HCT116 (cell line): ENCODE data around the gene ZNF286A. TPM values are rescaled to one million over a fixed set of nuclear protein-coding genes. Genes with fewer than 3 reads are reported as not detected.

Experiments used
- ATAC-seq: fragments of 200-7000 bp; cut with Tn5 transposase; 2 replicates; pipeline ENCODE4 v1.9.1; 2020; ENCODE audit warnings: mild to moderate bottlenecking, moderate library complexity
- BruUV-seq: library from RNA; stranded (reverse); fragments of 400-500 nt; replicated peaks from 2 replicates; lab custom pipeline; 2021; lab: Mats Ljungman, UMichigan
- CTCF ChIA-PET: fragments of 300-600 bp; sonication (Branson Sonifier 250); formaldehyde crosslinking; loops from one replicate; lab custom pipeline; 2021; ENCODE audit warnings: antibody characterized with exemption; lab: Charles Lee
- POLR2A ChIA-PET: fragments of 300-600, 350-600 bp; sonication (Branson Sonifier 250); formaldehyde crosslinking; loops from one replicate; lab custom pipeline; 2021; ENCODE audit warnings: antibody characterized with exemption; lab: Charles Lee
- RAD21 ChIA-PET, 2 experiments: fragments of 300-600 bp; sonication (Branson Sonifier 250); formaldehyde crosslinking; loops; one replicate each; lab custom pipeline; 2023; ENCODE audit warnings: low total read pairs in 2 of 2; ENCODE audit not compliant: uncharacterized antibody in 2 of 2, unreplicated experiment in 2 of 2, low non-redundant PET in 1 of 2; lab: Charles Lee
- DNase-seq: peaks from one replicate; pipeline ENCODE4 v3.0.0-alpha.2; 2010; ENCODE audit warnings: low read depth, low spot score
- H2AFZ ChIP-seq: fragments of 200-600 bp; shearing (Covaris generic), sonication (generic); 2 replicates; pipeline ENCODE4 v1.6.1; 2017; ENCODE audit warnings: low read depth, mixed run types, mixed read lengths, antibody characterized with exemption, low read length; ENCODE audit not compliant: poor library complexity, severe bottlenecking
- H3K27ac ChIP-seq: 2 replicates; pipeline ENCODE4 v1.5.1; 2012; ENCODE audit warnings: low read depth, low read length
- H3K27me3 ChIP-seq: fragments of 200-600 bp; sonication (generic); 2 replicates; pipeline ENCODE4 v1.6.1; 2016; ENCODE audit warnings: mixed run types, low read length, mixed read lengths; ENCODE audit not compliant: insufficient read depth
- H3K36me3 ChIP-seq, 2 experiments: fragments of 200-500 bp in 1 of 2; fragments of 200-600 bp in 1 of 2; sonication (Bioruptor generic) in 1 of 2; sonication (generic) in 1 of 2; 2 replicates each; pipeline versions ENCODE4 v1.5.1 to v1.6.1; 2014 to 2016; ENCODE audit warnings: low read length in 2 of 2, inconsistent platforms in 1 of 2, mixed read lengths in 1 of 2, mixed run types in 1 of 2; ENCODE audit not compliant: insufficient read depth in 2 of 2, control insufficient read depth in 1 of 2
- H3K4me1 ChIP-seq, 2 experiments: fragments of 200-600 bp in 1 of 2; sonication (generic) in 1 of 2; 2 replicates each; pipeline versions ENCODE4 v1.5.1 to v1.6.1; 2012 to 2017; ENCODE audit warnings: low read length in 2 of 2, inconsistent platforms in 1 of 2, mild to moderate bottlenecking in 1 of 2, mixed read lengths in 1 of 2, mixed run types in 1 of 2, moderate library complexity in 1 of 2; ENCODE audit not compliant: insufficient read depth in 2 of 2, control insufficient read depth in 1 of 2
- H3K4me2 ChIP-seq: fragments of 200-600 bp; sonication (generic); 2 replicates; pipeline ENCODE4 v1.6.1; 2017; ENCODE audit warnings: mixed run types, low read length, mixed read lengths
- H3K4me3 ChIP-seq, 2 experiments: fragments of 200-600 bp in 1 of 2; sonication (generic) in 1 of 2; replicated peaks in 1 of 2; 2 replicates each; pipeline ENCODE4 v1.5.1; 2011 to 2016; ENCODE audit warnings: low read length in 2 of 2, control low read depth in 1 of 2, low read depth in 1 of 2, mild to moderate bottlenecking in 1 of 2, mixed read lengths in 1 of 2, mixed run types in 1 of 2
- H3K79me2 ChIP-seq: fragments of 200-600 bp; sonication (generic); 2 replicates; pipeline ENCODE4 v1.6.1; 2017; ENCODE audit warnings: mild to moderate bottlenecking, mixed run types, low read length, moderate library complexity, mixed read lengths; ENCODE audit not compliant: insufficient read depth
- H3K9ac ChIP-seq: fragments of 200-600 bp; sonication (generic); 2 replicates; pipeline ENCODE4 v1.6.1; 2016; ENCODE audit warnings: low read length, mixed read lengths
- H3K9me2 ChIP-seq: fragments of 200-600 bp; sonication (generic), shearing (Covaris generic); 2 replicates; pipeline ENCODE4 v1.6.1; 2017; ENCODE audit warnings: mixed run types, mild to moderate bottlenecking, moderate library complexity; ENCODE audit not compliant: insufficient read depth
- H3K9me3 ChIP-seq, 2 experiments: fragments of 200-500 bp in 1 of 2; fragments of 200-600 bp in 1 of 2; sonication (Bioruptor generic) in 1 of 2; sonication (generic) in 1 of 2; 2 replicates each; pipeline ENCODE4 v1.6.1; 2014 to 2017; ENCODE audit warnings: low read length in 2 of 2, mixed read lengths in 2 of 2, inconsistent platforms in 1 of 2, low read depth in 1 of 2, mild to moderate bottlenecking in 1 of 2, mixed run types in 1 of 2, moderate library complexity in 1 of 2; ENCODE audit not compliant: control insufficient read depth in 1 of 2, insufficient read depth in 1 of 2
- H4K20me1 ChIP-seq: fragments of 200-600 bp; sonication (generic), shearing (Covaris generic); 2 replicates; pipeline ENCODE4 v1.6.1; 2017; ENCODE audit warnings: mixed run types, mild to moderate bottlenecking, moderate library complexity; ENCODE audit not compliant: insufficient read depth
- CBX3 ChIP-seq: IDR thresholded peaks from 2 replicates; pipeline ENCODE4 v1.6.1; 2012; ENCODE audit warnings: low read depth
- EGR1 ChIP-seq: IDR thresholded peaks from 2 replicates; pipeline ENCODE4 v1.6.1; 2012; ENCODE audit warnings: low read depth
- ELF1 ChIP-seq: IDR thresholded peaks from 2 replicates; pipeline ENCODE4 v1.6.1; 2012; ENCODE audit warnings: low read depth, borderline replicate concordance
- EZH2 ChIP-seq: fragments of 200-600 bp; sonication (generic); IDR thresholded peaks from 2 replicates; pipeline ENCODE4 v1.6.1; 2017; ENCODE audit warnings: antibody characterized with exemption, mixed run types
- FOSL1 ChIP-seq: IDR thresholded peaks from 2 replicates; pipeline ENCODE4 v1.6.1; 2012; ENCODE audit warnings: low read depth
- JUND ChIP-seq: IDR thresholded peaks from 2 replicates; pipeline ENCODE4 v1.6.1; 2012
- POLR2A ChIP-seq: IDR thresholded peaks from 2 replicates; pipeline ENCODE4 v1.7.0; 2011; ENCODE audit warnings: borderline replicate concordance; ENCODE audit not compliant: insufficient read depth, insufficient read length; ENCODE audit errors: extremely low read depth
- SIN3A ChIP-seq: IDR thresholded peaks from 2 replicates; pipeline ENCODE4 v1.6.1; 2012; ENCODE audit warnings: low read depth
- SRF ChIP-seq: IDR thresholded peaks from 2 replicates; pipeline ENCODE4 v1.6.1; 2012; ENCODE audit warnings: low read depth
- TCF7L2 ChIP-seq: IDR thresholded peaks from 2 replicates; pipeline ENCODE4 v1.7.0; 2011; ENCODE audit warnings: borderline replicate concordance, inconsistent platforms; ENCODE audit not compliant: insufficient read depth, insufficient read length; ENCODE audit errors: extremely low read depth
- YY1 ChIP-seq: IDR thresholded peaks from 2 replicates; pipeline ENCODE4 v1.6.1; 2011; ENCODE audit warnings: low read length, low read depth, moderate library complexity, mild to moderate bottlenecking; ENCODE audit not compliant: insufficient replicate concordance; ENCODE audit errors: extremely low read depth
- ZFX ChIP-seq: fragments of 450-650 bp; IDR thresholded peaks from 2 replicates; pipeline ENCODE4 v1.6.1; 2017
- intact Hi-C: fragments of 100-400 bp; cut with micrococcal nuclease; formaldehyde crosslinking; loops from 2 replicates; pipeline ENCODE4 v1.10.0; 2022
- total RNA-seq: library from RNA; stranded (reverse); gene quantifications from one replicate; pipeline ENCODE4 v1.2.1, GENCODE V29; 2021; ENCODE audit not compliant: unreplicated experiment
- TF ChIP-seq, protein P1 (sequence below): IDR thresholded peaks from 2 replicates; pipeline ENCODE4 v1.6.1; 2012
- TF ChIP-seq, protein P2 (sequence below): IDR thresholded peaks from 2 replicates; pipeline ENCODE4 v1.6.1; 2012

Gene ZNF286A
- total RNA-seq, 1 experiment from 2014 or later: 37.0 TPM

DNA sequence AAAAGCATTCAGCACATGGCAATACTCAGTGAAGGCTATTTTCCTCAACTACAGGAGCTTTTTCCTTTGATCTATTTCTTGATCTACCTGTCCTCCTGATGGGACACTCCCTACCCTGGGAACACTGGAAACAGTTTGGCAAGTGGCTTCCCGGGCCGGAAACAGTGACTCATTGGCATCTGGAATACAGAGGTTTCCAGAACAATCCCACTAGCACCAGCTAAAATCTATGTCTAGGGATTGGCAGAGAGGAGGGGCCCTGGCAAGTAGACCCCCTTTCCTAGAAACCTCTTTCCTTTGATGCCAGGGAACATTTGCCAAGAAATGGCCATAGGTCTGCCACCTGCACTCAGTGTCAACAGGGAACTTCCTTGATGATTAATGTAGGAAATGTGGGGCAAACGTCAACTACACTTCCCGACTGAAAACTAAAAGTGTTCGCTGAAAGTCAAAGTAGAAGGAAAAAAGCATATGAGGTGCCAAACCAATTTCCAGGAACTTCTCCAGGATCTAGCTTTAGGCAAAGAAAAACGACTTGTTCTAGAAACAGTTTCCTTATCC lies 49.6 kb upstream of the ZNF286A start (continued):
- TF ChIP-seq ELF1: no peak
- TF ChIP-seq EGR1: no peak
- peak; percentile 92 for TF ChIP-seq FOSL1

DNA sequence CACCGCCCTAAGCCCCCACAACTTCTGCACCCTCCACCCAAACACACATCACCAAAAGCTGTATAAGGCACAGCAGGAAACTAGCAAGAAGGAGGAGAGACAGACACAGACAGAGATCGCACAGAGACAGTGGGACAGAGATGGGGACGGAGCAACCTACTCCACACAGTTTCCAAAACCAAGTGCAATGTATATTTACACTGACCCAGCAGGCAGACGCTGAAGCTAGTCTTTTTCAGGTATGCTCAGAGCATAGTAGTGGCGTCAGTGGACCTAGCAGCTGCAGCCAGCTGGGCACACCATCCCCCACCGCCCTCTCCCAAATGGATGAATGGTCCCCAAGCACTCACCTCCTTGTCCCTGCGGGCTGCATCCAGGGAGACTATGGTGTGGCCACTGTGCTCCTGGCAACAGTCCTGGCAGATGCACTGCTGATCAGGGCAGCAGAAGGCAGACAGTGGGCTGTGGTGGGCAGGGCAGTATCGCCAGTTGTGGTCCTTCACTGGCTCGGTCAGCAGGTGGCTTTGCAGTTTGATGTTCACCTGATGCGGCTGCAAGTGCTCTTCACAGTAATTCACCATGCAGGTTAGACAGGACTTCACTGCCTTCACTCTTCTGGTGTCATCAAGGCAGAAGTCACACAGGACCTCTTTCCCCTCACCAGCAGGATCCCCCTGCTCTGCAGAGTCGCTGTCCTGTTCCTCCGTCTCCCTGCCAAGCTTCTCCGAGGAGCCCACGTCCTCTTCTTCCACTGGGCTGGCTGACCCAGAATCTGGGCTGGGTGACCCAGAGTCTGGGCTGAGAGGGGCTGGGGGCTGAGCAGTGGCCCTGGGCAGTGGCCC lies 48.6 kb upstream of the ZNF286A start:
- intact Hi-C loops: no loop called here
- no peak for TF ChIP-seq EZH2
- TF ChIP-seq JUND: no peak
- no peak for TF ChIP-seq YY1
- no peak for TF ChIP-seq CBX3
- TF ChIP-seq ELF1: no peak
- TF ChIP-seq, protein P1, sequence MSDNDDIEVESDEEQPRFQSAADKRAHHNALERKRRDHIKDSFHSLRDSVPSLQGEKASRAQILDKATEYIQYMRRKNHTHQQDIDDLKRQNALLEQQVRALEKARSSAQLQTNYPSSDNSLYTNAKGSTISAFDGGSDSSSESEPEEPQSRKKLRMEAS: no peak
- TF ChIP-seq, protein P2, sequence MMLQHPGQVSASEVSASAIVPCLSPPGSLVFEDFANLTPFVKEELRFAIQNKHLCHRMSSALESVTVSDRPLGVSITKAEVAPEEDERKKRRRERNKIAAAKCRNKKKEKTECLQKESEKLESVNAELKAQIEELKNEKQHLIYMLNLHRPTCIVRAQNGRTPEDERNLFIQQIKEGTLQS: no peak
- no peak for TF ChIP-seq SRF
- TF ChIP-seq SIN3A: no peak; the same call in 1 of the 2 replicates
- TF ChIP-seq TCF7L2: no peak
- TF ChIP-seq POLR2A: no peak
- no peak for TF ChIP-seq ZFX
- DNase-seq (no peak), ATAC-seq (peak; percentile 23)
- Histone ChIP-seq H4K20me1 (no peaks in the 10 kb centered on the region), H2AFZ (no peak overlapping the region), H3K9ac (peak overlapping the region; percentile 75), H3K4me3 (peak overlapping the region; percentile 41 to 58), H3K9me2 (no peaks in the 10 kb centered on the region), H3K4me2 (peak overlapping the region; percentile 97), H3K27ac (peak overlapping the region; percentile 75), H3K79me2 (peaks cover 16% of the 10 kb centered on the region; the same call in 1 of the 2 replicates), H3K4me1 (peaks cover 55 to 81% of the 10 kb centered on the region in 2 experiments), H3K36me3 (no peaks in the 10 kb centered on the region; a peak in 1 of 4 replicates), H3K9me3 (no peaks in the 10 kb centered on the region), H3K27me3 (no peaks in the 10 kb centered on the region)
- ChIA-PET POLR2A (interaction anchor here (1.2 kb wide), 1 partner anchor 349 kb away, joined by 4 read pairs; the partner anchor contains the start of genes TTC19 and ZSWIM7), CTCF (no interaction called here), RAD21 (no interaction called here)
- TSS peak; percentile 56 for BruUV-seq
